ENCODE measurements around the gene VEZF1.

VEZF1 gene

DNA sequence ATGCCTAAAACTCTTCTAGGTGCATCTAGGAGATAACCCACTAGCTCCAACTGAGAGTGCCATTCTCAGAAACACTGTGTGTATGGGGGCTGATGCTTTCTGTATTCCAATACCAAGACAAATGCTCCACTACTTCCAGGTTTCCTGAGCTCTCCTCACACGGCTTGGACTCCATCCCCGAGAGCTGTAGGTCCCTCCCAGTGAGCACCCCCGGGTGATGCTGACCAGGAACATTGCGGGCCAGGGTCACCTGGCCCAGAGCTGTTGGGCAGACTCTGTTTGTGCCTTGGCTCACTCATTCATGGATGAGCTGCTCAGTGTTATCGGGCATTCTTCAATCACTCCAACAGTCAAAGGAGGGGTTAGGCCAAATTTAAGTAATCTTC, 39.9 kb downstream of the VEZF1 start:
- DNase-seq = no peak

DNA sequence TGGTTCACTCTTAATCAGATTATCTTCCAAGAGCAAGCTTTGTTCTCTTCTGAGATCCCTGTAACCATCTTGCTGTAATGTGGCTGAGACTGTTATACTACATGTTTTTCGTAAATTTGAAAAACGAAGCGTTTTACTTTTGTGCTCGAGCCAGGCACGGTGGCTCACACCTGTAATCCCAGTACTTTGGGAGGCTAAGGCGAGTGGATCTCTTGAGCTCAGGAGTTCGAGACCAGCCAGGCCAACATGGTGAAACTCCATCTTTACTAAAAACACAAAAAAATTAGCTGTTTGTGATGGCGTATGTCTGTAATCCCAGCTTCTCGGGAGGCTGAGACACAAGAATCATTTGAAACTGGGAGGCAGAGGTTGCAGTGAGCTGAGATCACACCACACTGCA, 40.7 kb downstream of the VEZF1 start:
- DNase-seq = no peak

DNA sequence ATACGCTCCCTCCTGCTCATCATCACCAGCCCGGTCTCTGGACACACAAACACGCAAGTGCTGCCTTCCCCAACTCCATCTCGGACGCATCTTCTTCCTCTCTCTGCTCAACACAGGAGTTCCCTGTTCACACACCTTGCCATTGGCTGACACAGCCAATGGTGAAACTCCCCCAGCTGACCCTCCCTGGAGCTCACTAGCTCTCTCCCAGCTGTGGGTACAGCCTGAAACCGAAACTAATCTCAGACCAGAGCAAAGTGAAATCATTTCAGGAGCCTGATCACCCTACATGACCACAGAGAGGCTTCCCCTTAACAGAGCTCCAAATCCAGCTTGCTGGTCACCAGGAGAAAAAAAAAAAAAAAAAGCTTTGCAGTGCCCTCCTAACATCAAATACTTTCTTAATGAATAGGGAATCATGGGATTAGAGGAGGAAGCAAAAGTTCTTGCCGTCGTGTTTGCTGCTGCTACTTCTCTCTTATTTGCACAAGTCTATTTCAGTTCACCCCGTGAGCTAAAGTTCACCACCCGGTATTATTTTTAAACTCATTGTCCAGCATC, 41.2 kb downstream of the VEZF1 start:
- DNase-seq = no peak

DNA sequence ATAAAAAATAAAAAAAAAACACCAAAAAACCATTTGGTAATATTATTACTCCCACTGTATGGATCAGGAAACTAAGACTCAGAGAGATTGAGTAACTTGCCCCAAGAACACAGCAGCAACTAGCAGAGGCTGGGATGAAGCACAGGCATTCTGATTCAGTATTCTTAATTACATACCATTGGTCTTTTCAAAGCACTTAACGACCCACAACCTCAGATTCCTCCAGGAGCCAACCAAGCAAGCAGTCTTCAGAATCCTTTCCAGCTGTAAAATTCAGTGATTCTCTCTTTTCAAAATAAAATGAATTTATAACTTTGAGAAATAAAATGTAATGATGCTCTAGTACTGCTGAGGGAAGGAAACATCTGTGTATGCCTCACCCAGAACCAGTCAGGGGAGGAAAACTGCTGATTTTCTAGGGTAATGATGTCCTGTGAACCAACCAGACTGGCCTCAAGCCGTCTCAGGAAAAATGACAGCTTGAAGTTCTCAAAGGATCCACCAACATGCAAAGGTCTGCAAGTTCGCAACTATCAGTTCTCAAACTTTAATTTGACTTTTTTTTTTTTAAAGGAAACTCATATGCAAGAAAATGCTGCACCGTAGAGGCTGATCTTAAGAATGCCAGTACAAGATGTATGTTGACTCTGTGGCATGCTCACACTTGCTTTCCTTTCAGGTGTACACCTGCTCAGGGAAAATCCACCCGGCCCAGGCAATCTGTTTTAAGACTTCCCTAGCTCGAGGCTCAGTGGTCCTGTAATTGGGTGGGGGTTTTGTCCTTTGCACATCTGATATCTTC, 41.9 kb downstream of the VEZF1 start:
- no peak for DNase-seq

DNA sequence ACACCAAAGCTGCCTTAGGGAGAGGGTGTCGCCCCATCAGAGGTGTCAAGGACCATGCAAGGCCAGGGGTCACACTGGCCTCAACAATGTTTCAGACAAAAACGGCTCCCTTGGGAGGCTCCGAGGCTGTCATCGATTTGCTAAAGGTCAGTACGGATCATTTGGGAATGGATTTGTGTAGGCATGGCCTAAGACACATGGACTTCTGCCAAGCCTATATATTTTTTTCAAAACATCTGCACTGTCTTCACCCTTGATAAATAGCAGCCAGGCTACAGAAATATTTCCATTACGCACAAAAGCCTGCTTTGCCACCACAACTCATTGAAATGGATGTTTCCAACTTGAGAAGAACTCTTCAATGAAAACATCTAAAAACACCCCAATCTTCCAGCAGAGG, 43.1 kb downstream of the VEZF1 start:
- DNase-seq = no peak

DNA sequence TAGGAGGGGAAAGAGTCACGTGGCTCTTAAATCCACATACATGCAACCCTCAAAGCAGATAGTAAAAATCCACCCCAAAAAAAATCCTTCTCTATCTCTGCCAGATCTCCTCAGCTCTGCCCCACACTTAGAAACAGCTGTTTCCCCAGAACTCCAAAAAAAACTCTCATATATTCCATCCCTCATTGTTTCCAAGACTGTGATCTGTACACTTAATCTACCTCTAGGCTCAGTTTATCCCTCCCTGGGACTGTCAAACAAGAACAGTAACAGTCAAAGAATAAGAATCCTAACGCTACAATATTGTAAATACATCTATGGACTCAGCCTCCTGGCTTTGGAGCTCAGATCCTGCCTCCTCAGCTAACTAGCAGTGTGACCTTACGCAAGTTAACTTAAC, 44.4 kb downstream of the VEZF1 start:
- no peak for DNase-seq

DNA sequence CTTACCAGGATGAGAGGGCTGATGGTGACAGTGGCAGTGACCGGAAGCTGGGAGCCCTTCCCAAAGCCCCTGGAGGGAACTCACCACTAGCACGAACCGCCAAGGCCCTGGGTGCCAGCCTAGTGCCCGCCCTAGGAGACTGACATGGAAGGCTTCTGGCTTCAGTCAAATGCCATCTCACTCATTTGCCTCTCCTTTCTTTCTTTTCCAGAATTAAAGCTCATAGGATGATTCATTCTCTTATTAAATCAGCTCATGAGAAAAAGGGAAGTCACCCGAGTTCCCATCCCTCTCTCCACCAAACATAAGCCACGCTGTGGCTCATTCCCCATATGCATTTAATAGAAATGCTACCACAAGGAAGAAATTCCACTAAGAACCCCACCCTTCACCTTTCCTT, 44.9 kb downstream of the VEZF1 start:
- DNase-seq = no peak

DNA sequence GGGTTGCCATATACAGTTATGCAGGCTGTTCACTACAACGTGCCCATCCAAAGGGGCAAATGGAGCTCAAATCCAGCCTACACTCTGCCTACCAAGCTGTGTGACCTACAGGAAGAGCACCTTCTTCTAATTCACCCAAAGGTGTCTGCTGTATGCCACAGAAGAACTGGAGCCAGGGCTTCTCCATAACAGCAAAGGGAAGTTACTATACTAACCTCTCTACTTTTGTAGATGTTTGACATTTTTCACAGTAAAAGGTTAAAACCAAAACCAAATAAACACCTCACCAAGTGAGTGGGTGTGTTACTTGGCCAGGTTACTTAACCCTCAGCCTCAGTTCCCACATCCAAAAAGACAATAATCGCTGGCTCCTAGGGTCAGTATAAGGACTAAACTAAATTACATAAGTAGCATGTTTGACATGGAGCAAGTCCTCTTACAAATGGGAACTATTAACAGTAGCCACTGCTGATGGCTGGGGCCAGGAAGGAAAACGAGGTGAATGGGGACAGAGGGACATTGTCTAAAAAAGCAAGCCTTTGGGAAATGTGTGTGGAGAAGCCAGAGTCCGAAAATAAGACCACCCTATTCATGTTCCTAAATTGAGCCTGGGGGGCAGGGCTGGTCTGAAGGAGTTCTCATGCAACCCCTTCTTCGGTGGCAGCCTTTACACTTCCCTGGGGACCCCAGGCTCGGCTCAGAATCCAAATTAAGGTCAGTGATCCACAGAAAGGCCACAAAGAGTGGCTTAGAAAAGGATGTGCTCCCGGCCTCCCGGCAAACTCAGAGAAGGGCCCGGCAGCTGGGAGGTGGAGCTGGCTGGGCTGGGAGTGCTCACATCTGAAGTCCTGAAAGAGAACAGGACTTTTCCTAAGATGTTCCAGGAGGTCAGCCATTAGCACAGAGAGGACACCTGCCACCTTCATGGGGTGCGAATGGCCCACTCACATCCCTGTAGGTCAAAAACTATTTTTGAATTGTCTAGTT, 46.4 kb downstream of the VEZF1 start:
- no peak for DNase-seq

DNA sequence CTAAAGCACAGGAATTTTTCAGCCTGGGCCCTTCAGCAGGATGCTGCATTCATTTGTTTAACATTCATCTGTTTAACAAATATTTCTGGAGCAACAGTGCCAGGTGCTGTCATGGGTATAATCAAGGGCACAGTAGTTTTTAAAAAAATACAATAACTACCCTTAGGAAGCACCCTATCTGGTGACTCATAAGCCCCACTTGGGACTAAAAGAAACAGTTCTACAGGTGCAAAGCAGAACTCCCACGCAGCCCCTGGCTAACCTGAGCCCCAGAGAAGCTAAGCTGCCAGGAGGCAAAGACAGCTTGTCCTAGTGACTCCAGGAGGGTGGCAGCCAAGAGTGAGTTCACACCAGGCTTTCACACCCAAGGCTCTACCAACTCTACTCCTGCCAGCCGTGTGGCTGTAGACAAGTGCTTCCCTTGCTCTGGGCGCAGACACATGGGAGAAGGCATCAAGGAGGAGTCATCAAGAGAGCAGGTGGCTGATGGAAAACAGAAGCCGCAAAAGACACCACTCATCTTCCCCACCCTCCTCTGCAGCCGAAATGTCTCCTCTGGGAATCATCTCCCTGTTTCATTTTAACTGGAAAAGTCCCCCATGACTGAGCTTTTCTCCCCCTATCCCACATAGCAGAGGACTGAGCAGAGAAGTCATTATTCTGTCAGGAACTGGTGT, 47.3 kb downstream of the VEZF1 start:
- DNase-seq = no peak

DNA sequence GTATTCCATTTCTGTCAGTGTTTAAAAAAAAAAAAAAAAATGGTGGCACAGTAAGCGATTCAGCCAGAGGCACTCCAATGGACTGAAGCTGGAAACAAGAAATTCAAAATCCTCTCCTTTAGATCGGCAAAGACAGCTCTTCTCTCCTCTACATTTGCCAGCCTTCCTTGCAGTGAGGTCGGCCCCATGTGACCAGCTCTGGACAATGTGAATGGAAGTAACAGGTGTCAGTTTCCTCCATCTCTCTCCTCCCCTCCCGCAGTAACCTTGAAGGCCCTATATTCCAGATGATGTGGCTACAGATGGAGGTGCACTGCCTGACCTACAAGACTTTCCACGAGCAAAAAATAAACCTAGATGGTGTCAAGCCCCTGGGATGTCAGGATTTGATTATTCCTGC, 47.8 kb downstream of the VEZF1 start:
- DNase-seq = no peak

DNA sequence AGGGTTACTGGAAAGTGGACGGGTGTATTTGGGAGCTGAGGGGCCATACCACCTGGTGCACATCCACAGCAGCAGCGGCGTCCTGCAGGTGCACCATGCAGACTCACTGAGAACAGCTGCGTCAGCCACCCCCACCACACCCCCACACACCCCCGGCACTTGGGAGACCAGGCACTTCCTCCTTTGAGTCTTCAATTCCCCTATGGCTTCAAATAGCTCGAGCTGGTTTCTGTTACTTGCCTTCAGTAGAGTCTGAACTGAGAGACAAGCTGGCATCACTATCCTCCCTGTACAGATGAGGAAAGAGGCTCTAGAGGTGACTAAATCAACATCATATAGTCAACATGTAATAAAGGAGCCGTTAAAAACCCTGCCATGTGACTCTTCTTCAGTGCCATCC, 48.3 kb downstream of the VEZF1 start:
- DNase-seq = no peak

DNA sequence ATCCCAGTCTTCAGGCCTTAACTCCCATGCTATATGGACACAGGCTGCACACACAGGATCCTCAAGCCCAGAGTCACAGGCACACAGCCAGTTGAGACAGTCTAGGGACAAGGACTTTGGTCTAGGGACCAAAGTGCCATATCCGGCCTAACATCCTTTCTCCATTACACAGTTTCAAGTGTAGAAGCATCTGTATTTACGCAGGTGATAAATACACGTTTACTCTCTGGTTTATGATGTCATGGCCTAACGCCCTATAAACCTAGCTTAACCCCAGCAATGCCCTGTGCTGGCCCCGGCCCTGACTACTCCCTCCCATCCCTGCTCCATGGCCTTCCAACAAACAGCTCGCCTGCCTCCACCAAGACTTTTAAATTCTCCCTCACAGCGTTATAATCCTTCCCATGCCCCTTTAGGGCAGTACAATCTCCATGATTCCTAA, 50.0 kb downstream of the VEZF1 start:
- no peak for DNase-seq

DNA sequence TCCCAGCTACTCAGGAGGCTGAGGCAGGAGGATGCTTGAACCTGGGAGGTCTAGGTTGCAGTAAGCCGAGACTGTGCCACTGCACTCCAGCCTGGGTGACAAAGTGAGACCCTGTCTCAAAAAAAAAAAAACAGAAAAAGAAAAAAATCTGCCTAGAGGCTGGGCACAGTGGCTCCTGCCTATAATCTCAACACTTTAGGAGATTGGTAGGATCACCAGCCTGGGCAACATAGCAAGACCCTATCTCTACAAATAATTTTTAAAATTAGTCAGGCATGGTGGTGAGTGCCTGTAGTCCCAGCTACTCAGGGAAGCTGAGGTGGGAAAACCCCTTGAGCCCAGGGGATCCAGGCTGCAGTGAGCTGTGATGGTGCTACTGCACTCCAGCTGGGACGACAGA, 50.6 kb downstream of the VEZF1 start:
- no peak for DNase-seq

DNA sequence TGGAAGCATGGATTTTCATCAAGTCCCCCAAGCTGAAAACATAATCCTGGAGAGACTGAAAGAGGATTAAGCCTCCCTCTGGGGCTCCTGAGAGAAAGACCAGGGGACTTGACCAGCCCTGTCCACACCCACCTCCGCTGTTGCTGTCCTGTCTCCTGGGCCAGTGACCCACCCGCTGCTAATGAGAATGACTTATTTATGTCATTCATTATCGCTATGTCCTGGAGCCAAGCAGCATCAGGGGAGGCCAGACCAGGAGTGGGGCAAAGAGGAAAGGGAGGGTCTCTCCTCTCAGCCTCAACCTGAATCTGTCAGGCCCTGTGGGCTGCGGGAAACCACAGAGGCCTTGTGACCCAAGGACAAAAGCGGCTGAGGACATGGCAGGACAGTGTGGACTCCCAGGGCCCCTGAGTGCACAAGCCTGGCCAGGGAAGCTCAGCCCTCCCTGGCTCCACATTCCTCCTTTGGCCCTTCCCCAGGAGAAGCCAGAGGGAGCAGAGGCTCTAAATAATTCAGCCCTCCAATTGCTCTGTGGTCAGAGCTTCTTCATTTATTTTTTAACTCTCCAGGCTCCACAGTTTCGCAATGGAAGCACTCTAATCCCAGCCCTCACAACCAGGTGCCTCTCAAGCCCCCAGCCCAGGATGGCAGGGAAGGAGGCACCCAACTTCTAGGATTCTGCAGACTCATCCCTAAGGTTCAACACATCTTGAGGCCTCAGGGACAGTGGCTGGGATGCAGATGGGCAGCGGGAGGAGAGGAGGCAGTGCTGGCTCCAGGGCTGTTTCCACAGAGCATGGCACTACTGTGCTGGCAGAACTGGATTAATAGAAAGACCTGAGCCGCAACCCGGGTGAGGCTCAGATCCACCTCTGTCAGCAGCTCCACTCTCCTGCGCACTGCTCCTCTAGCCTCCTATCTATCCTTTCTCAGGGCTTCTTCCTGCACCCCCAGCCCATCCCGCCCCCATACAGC, 51.9 kb downstream of the VEZF1 start:
- DNase-seq = no peak

DNA sequence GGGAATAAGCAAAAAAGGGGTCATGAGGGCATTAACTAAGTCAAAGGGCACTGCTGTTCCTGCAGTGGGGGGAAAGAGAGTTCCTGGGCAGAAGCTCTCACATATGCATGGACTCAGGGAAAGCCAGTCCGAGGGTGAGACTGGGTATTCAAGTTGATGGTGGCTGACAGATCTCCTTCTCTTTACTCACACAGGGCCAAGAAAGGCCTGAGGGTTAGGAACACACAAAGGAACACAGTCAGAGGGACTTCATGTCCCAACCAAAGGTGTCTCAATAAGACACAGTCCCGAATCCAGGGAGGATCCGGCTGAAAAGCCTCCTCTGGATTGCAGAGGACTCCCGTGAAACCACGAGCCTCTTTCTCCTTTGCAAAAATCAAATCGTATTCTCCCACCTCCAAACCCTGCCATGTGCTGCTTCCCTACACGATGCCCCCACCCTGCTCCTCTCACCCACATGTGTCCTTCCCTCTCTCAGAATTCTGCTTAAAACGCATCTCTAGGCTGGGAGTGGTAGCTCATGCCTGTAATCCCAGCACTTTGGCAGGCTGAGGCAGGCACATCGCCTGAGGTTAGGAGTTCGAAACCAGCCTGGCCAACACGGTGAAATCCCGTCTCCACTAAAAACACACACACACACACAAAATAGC, 56.4 kb downstream of the VEZF1 start:
- no peak for DNase-seq

DNA sequence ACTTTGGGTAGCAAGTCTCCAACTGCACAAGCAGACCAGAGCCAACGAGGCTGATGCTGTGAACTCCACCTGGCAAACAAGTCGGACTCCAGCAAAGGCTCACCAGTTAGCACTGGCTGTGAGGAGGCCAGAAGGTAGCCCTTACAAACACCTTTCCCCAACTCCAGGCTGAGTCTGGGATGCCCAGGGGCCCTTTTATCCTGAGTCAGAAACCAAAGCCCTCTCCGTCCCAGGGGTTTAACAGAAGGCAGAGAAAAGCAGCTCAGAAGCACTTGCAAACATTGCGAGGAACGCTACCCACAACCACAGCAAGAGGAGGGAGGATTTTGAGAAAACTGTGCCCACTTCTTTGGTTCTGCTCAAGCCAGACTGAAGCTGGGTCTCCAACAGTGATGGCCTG, 57.8 kb downstream of the VEZF1 start:
- DNase-seq = no peak

DNA sequence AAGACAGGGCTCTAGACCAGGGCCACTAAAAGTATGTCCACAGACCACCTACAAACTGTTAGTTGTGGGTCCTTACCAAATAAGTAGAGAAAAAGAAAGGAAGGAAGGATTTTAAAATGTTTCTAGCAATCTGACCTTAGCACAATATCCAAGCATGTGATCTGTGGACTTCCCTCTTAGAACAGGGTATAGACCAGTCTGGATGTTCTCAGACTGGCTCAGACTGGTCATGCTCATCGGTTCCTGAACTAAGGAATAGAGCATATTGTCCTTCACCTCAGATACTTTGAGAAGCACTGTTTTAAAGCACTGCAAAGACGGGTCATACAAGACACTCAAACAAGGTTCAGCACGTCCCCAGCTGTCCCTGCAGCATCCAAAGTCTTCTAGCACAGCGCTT, 58.7 kb downstream of the VEZF1 start:
- DNase-seq = no peak

DNA sequence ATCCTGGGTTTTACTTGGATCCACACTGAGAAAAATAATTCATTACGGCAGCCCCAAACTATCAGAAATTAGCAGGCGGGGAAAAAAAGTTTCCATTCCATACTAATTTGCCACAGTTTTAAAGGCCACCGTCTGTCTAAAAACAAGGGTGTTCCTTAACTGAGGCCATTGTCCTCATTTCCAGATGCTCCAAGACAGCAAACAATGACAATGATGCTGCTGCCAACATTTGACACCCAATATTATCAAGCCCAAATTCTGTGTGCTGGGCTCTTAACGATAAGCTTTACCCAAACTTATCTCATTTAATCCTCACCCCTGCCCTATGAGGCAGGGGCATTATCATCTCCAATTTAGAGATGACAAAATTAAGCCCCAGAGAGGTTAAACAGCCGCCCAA, 59.1 kb downstream of the VEZF1 start:
- no peak for DNase-seq

DNA sequence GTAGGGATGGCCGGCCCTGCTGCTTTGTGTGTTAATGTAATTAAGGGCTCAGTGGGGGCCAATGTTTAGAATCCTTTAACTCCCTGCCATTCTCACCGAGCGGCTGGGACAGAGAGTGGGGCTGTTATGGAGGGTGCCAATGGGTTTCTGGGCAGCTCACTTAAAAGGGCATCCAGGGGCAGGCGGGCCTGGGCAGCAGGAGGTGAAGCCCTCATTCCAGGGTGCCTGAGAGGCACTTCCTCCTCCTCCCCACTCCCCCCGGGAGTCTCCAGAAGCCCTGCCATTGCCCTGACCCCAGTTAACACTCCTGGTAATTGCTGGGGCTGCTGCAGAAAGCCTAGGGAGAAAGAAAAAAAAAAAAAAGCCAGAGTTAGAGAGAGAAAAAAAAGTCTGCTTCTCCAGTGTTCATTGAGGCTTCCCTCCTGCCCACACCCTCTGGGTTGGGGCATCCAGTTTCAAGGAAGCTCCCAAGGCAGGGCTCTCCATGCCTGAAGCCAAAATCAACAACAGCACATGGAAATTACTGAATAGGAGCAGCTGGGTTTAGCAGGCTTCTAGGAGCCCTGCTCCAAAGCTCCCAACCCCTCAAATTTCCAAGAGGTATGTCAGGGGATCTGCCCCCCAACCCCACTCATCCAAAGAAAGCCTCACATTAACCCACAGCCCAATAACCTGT, 60.9 kb downstream of the VEZF1 start:
- no peak for DNase-seq

DNA sequence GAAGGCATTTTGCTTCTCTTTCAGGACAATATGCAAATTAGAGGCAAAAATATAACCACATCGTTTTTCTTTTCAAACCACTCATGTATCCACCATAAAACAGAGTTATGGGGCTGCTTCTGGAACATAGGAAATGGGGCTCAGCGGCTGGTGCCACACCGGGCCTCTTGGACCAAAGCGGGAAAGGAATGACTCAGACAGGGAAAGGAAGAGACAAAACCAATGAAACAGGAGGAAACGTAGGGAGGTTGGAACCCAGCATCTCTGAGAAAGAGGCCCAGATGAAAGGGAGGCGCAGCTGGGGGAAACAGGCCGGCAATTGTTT, 61.4 kb downstream of the VEZF1 start:
- no peak for DNase-seq
